Measurements from ENCODE around the gene AP5Z1. TPM values are rescaled to one million over a fixed set of nuclear protein-coding genes. Genes with fewer than 3 reads are reported as not detected.
A peak's percentile ranks its signal among the peaks of the same experiment; 100 is the strongest.

AP5Z1 gene
- total RNA-seq, 1 experiment from 2014 or later, result 38.3 TPM

- WGBS (ENCODE audit: extremely low coverage, insufficient read length, low lambda C conversion rate), result no CpG with 5 or more reads among the region's 29 CpGs
Measured at GRCh38 chr7:4805110-4805983, 29.9 kb downstream of the AP5Z1 start.

More at GRCh38 chr7:4805110-4805983, 29.9 kb downstream of the AP5Z1 start:
- H3K4me3 Mint-ChIP-seq, result no peak overlapping the region
- Histone ChIP-seq H2BK15ac (ENCODE audit: low read depth, low read length) (no peak overlapping the region), H4K5ac (ENCODE audit: insufficient read length, low read depth, low read length) (no peak overlapping the region), H2BK120ac (ENCODE audit: low read depth, low read length, poor library complexity, severe bottlenecking) (no peak overlapping the region), H3K4ac (ENCODE audit: low read depth, low read length) (no peak overlapping the region), H4K8ac (replicated peaks; ENCODE audit: insufficient read length, low read depth, low read length) (no peak overlapping the region), H3K18ac (ENCODE audit: insufficient read length, low read depth, low read length) (no peak overlapping the region), H2BK20ac (ENCODE audit: low read depth, low read length, poor library complexity, severe bottlenecking) (no peak overlapping the region), H4K91ac (ENCODE audit: insufficient read length, low read depth, low read length) (no peak overlapping the region), H3T11ph (ENCODE audit: low read length) (no peak overlapping the region), H2BK5ac (ENCODE audit: insufficient read length, low read length) (no peak overlapping the region), H3K9me3 (ENCODE audit: control insufficient read depth, low read depth, low read length) (no peaks in the 10 kb centered on the region), H2AK5ac (ENCODE audit: insufficient read length, low read length) (no peak overlapping the region), H3K23me2 (ENCODE audit: insufficient read length, low read depth, low read length, poor library complexity, severe bottlenecking) (no peaks in the 10 kb centered on the region), H3K79me2 (ENCODE audit: insufficient read depth, low read length) (no peaks in the 10 kb centered on the region), H3K27me3 (ENCODE audit: insufficient read depth, low read length) (no peaks in the 10 kb centered on the region), H3K79me1 (ENCODE audit: insufficient read depth, low read depth, low read length, poor library complexity, severe bottlenecking) (no peaks in the 10 kb centered on the region), H3K56ac (ENCODE audit: insufficient read length, low read depth, low read length) (no peak overlapping the region), H3K9ac (ENCODE audit: extremely low read depth, insufficient read length, low read length) (no peak overlapping the region), H3K14ac (ENCODE audit: insufficient read depth, low read length) (peak overlapping the region; percentile 13; the same call in 1 of the 2 replicates), H3K27ac (ENCODE audit: insufficient read length, low read depth, low read length) (no peak overlapping the region), H3K23ac (ENCODE audit: insufficient read length, low read depth, low read length) (no peak overlapping the region), H4K20me1 (ENCODE audit: control insufficient read depth, insufficient read depth, insufficient read length) (no peaks in the 10 kb centered on the region), H2BK12ac (ENCODE audit: insufficient read length, low read depth, low read length) (no peak overlapping the region), H3K4me1 (ENCODE audit: insufficient read depth, low read length) (no peaks in the 10 kb centered on the region), H3K4me2 (ENCODE audit: insufficient read depth, insufficient read length, low read length) (no peak overlapping the region), H2AFZ (ENCODE audit: low read length) (no peak overlapping the region)
- no peaks in the 10 kb centered on the region for H3K9me3 Mint-ChIP-seq
- H3K27ac Mint-ChIP-seq, result no peak overlapping the region
- no peak for TF ChIP-seq CTCF (conservative IDR thresholded peaks at IDR 0.05)
- peaks cover 0 to 2% (median 0%) of the 10 kb centered on the region in 3 experiments; a peak in 1 of 7 replicates for H3K36me3 Mint-ChIP-seq (ENCODE audit: insufficient read depth in 1 of 3, low read depth in 3 of 3)
- DNase-seq, result no peak
- peaks cover 6 to 20% of the 10 kb centered on the region in 2 experiments for H3K4me1 Mint-ChIP-seq
- H3K27me3 Mint-ChIP-seq (ENCODE audit: low read depth), result peaks cover 11% of the 10 kb centered on the region

Measured in H9 (cell line).